ENCODE results near the gene MOCS2. TPM values are rescaled to one million over a fixed set of nuclear protein-coding genes. Genes with fewer than 3 reads are reported as not detected.

The MOCS2 gene
- total RNA-seq, 1 experiment from 2014 or later: 14.4 TPM

DNA sequence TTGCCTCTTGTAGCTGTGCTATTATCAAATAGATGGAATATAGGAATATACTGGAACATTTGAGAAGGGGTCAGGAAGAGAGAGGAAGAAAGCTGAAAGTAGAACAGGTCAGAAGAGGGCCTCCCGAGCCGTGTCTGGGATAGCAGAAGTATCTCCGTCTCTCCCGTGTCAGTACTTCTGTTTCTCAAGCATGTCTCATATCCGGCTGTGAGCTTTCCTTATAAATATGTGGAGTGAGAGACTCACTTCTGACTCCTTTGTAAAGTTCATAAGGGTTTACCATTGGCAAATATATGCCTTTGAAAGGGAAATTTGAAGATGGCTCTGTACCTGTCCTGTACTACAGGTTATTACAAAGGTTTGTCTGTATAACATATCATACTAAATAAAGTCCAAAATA lies 50.3 kb downstream of the MOCS2 start (continued):
- TF ChIP-seq, protein P1, sequence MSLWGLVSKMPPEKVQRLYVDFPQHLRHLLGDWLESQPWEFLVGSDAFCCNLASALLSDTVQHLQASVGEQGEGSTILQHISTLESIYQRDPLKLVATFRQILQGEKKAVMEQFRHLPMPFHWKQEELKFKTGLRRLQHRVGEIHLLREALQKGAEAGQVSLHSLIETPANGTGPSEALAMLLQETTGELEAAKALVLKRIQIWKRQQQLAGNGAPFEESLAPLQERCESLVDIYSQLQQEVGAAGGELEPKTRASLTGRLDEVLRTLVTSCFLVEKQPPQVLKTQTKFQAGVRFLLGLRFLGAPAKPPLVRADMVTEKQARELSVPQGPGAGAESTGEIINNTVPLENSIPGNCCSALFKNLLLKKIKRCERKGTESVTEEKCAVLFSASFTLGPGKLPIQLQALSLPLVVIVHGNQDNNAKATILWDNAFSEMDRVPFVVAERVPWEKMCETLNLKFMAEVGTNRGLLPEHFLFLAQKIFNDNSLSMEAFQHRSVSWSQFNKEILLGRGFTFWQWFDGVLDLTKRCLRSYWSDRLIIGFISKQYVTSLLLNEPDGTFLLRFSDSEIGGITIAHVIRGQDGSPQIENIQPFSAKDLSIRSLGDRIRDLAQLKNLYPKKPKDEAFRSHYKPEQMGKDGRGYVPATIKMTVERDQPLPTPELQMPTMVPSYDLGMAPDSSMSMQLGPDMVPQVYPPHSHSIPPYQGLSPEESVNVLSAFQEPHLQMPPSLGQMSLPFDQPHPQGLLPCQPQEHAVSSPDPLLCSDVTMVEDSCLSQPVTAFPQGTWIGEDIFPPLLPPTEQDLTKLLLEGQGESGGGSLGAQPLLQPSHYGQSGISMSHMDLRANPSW (CRISPR knock-in tag; conservative IDR thresholded peaks at IDR 0.05; ENCODE audit: low read depth): no peak
- TF ChIP-seq KAT7 (CRISPR knock-in tag; IDR thresholded peaks at IDR 0.05; ENCODE audit: borderline replicate concordance): no peak
- TF ChIP-seq, protein P2, sequence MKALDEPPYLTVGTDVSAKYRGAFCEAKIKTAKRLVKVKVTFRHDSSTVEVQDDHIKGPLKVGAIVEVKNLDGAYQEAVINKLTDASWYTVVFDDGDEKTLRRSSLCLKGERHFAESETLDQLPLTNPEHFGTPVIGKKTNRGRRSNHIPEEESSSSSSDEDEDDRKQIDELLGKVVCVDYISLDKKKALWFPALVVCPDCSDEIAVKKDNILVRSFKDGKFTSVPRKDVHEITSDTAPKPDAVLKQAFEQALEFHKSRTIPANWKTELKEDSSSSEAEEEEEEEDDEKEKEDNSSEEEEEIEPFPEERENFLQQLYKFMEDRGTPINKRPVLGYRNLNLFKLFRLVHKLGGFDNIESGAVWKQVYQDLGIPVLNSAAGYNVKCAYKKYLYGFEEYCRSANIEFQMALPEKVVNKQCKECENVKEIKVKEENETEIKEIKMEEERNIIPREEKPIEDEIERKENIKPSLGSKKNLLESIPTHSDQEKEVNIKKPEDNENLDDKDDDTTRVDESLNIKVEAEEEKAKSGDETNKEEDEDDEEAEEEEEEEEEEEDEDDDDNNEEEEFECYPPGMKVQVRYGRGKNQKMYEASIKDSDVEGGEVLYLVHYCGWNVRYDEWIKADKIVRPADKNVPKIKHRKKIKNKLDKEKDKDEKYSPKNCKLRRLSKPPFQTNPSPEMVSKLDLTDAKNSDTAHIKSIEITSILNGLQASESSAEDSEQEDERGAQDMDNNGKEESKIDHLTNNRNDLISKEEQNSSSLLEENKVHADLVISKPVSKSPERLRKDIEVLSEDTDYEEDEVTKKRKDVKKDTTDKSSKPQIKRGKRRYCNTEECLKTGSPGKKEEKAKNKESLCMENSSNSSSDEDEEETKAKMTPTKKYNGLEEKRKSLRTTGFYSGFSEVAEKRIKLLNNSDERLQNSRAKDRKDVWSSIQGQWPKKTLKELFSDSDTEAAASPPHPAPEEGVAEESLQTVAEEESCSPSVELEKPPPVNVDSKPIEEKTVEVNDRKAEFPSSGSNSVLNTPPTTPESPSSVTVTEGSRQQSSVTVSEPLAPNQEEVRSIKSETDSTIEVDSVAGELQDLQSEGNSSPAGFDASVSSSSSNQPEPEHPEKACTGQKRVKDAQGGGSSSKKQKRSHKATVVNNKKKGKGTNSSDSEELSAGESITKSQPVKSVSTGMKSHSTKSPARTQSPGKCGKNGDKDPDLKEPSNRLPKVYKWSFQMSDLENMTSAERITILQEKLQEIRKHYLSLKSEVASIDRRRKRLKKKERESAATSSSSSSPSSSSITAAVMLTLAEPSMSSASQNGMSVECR (CRISPR knock-in tag; IDR thresholded peaks at IDR 0.05; ENCODE audit: borderline replicate concordance): no peak
- no peak for TF ChIP-seq NR3C1 (CRISPR knock-in tag; conservative IDR thresholded peaks at IDR 0.05; ENCODE audit: low read depth)
- TF ChIP-seq, protein P3, sequence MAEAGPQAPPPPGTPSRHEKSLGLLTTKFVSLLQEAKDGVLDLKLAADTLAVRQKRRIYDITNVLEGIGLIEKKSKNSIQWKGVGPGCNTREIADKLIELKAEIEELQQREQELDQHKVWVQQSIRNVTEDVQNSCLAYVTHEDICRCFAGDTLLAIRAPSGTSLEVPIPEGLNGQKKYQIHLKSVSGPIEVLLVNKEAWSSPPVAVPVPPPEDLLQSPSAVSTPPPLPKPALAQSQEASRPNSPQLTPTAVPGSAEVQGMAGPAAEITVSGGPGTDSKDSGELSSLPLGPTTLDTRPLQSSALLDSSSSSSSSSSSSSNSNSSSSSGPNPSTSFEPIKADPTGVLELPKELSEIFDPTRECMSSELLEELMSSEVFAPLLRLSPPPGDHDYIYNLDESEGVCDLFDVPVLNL (CRISPR knock-in tag; IDR thresholded peaks at IDR 0.05; ENCODE audit: borderline replicate concordance, low read depth): no peak
- TF ChIP-seq, protein P4, sequence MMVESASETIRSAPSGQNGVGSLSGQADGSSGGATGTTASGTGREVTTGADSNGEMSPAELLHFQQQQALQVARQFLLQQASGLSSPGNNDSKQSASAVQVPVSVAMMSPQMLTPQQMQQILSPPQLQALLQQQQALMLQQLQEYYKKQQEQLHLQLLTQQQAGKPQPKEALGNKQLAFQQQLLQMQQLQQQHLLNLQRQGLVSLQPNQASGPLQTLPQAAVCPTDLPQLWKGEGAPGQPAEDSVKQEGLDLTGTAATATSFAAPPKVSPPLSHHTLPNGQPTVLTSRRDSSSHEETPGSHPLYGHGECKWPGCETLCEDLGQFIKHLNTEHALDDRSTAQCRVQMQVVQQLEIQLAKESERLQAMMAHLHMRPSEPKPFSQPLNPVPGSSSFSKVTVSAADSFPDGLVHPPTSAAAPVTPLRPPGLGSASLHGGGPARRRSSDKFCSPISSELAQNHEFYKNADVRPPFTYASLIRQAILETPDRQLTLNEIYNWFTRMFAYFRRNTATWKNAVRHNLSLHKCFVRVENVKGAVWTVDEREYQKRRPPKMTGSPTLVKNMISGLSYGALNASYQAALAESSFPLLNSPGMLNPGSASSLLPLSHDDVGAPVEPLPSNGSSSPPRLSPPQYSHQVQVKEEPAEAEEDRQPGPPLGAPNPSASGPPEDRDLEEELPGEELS (CRISPR knock-in tag; IDR thresholded peaks at IDR 0.05): no peak
- TF ChIP-seq, protein P5, sequence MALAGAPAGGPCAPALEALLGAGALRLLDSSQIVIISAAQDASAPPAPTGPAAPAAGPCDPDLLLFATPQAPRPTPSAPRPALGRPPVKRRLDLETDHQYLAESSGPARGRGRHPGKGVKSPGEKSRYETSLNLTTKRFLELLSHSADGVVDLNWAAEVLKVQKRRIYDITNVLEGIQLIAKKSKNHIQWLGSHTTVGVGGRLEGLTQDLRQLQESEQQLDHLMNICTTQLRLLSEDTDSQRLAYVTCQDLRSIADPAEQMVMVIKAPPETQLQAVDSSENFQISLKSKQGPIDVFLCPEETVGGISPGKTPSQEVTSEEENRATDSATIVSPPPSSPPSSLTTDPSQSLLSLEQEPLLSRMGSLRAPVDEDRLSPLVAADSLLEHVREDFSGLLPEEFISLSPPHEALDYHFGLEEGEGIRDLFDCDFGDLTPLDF (CRISPR knock-in tag; IDR thresholded peaks at IDR 0.05): no peak
- TF ChIP-seq, protein P6, sequence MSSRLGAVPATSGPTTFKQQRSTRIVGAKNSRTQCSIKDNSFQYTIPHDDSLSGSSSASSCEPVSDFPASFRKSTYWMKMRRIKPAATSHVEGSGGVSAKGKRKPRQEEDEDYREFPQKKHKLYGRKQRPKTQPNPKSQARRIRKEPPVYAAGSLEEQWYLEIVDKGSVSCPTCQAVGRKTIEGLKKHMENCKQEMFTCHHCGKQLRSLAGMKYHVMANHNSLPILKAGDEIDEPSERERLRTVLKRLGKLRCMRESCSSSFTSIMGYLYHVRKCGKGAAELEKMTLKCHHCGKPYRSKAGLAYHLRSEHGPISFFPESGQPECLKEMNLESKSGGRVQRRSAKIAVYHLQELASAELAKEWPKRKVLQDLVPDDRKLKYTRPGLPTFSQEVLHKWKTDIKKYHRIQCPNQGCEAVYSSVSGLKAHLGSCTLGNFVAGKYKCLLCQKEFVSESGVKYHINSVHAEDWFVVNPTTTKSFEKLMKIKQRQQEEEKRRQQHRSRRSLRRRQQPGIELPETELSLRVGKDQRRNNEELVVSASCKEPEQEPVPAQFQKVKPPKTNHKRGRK (CRISPR knock-in tag; IDR thresholded peaks at IDR 0.05; ENCODE audit: borderline replicate concordance): no peak
- TF ChIP-seq FOXJ3 (CRISPR knock-in tag; IDR thresholded peaks at IDR 0.05; ENCODE audit: borderline replicate concordance): no peak
- no peak for TF ChIP-seq TEAD4 (CRISPR knock-in tag; IDR thresholded peaks at IDR 0.05)

DNA sequence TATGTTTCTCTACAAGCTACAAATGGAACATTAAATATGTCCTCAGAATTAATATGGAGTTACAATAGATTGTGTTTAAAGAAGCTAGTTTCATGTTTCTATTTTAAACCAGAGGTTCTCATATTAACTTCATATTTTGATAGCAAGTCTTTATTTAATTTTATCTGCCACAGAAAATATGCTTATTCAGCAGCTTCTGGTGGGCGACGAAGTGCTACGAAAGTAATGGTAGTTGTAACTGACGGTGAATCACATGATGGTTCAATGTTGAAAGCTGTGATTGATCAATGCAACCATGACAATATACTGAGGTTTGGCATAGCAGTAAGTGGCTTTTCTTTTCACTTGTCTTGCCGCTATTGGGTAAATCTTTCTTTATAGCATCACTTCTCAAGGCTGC lies 54.2 kb downstream of the MOCS2 start:
- ChIA-PET POLR2A (no interaction called here), CTCF (no interaction called here)
- Mint-ChIP-seq H3K27ac (no peak overlapping the region), H3K4me1 (no peaks in the 10 kb centered on the region), H3K4me3 (no peak overlapping the region), H3K9me3 (no peaks in the 10 kb centered on the region), H3K36me3 (no peaks in the 10 kb centered on the region), H3K27me3 (ENCODE audit: low read depth) (no peaks in the 10 kb centered on the region)
- DNase-seq (ENCODE audit: low spot score): no peak
- no peak for ATAC-seq
- TF ChIP-seq, protein P7, sequence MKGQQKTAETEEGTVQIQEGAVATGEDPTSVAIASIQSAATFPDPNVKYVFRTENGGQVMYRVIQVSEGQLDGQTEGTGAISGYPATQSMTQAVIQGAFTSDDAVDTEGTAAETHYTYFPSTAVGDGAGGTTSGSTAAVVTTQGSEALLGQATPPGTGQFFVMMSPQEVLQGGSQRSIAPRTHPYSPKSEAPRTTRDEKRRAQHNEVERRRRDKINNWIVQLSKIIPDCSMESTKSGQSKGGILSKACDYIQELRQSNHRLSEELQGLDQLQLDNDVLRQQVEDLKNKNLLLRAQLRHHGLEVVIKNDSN (CRISPR knock-in tag; IDR thresholded peaks at IDR 0.05): no peak
- TF ChIP-seq NFYB (CRISPR knock-in tag; conservative IDR thresholded peaks at IDR 0.05; ENCODE audit: low read depth): no peak
- TF ChIP-seq, protein P8, sequence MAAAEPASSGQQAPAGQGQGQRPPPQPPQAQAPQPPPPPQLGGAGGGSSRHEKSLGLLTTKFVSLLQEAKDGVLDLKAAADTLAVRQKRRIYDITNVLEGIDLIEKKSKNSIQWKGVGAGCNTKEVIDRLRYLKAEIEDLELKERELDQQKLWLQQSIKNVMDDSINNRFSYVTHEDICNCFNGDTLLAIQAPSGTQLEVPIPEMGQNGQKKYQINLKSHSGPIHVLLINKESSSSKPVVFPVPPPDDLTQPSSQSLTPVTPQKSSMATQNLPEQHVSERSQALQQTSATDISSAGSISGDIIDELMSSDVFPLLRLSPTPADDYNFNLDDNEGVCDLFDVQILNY (CRISPR knock-in tag; IDR thresholded peaks at IDR 0.05): no peak
- no peak for TF ChIP-seq JUN (CRISPR knock-in tag; IDR thresholded peaks at IDR 0.05)
- TF ChIP-seq TCF7 (CRISPR knock-in tag; IDR thresholded peaks at IDR 0.05; ENCODE audit: low read depth): no peak
- TF ChIP-seq, protein P9, sequence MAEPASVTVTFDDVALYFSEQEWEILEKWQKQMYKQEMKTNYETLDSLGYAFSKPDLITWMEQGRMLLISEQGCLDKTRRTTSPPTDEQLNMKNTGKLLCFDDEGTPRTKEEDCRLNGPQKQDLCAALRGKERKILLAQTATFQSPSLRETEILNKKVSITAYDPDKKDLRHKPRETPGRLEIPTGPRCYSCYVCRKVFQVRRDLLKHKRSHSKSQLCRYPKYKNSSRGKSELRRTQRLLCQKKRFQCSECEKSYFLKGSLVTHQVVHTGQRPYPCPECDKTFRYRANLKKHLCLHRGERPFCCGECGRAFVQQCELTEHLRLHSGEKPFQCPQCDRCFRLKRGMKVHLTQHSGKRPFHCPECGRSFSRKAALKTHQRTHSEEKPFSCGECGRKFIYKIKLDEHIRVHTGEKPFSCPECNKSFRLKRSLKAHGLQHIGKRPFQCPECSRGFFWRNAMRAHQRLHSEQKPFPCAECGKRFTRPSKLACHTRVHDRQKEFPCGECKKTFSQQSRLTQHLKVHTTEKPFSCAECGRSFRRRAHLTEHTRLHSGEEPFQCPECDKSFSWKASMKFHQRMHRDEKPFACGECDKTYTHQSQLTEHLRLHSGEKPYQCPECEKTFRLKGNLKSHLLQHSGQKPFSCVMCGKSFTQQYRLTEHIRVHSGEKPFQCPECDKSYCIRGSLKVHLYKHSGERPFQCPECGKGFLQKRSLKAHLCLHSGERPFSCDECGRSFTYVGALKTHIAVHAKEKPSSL (CRISPR knock-in tag; conservative IDR thresholded peaks at IDR 0.05): no peak
- TF ChIP-seq ZNF232 (CRISPR knock-in tag; IDR thresholded peaks at IDR 0.05): no peak
- TF ChIP-seq, protein P10, sequence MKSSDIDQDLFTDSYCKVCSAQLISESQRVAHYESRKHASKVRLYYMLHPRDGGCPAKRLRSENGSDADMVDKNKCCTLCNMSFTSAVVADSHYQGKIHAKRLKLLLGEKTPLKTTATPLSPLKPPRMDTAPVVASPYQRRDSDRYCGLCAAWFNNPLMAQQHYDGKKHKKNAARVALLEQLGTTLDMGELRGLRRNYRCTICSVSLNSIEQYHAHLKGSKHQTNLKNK (CRISPR knock-in tag; IDR thresholded peaks at IDR 0.05): no peak

All from WTC11 (cell line).